Smooth muscle cell of the brain vasculature (primary cell): ENCODE results near the gene ADGRA3.
"Not testable (repeated sequence)": the region's sequence is repeated elsewhere in the genome, so short reads cannot be mapped to it uniquely, and the experiment has no call there.

Experiments
- DNase-seq: peaks from one replicate; pipeline ENCODE4 v3.0.0-alpha.2; 2012; ENCODE audit warnings: low read depth, low spot score

ADGRA3 gene

GRCh38 chr4:22482250-22483127 is 33.4 kb downstream of the ADGRA3 start:
- no peak for DNase-seq

- no peak for DNase-seq
Measured at GRCh38 chr4:22480675-22481327, 35.1 kb downstream of the ADGRA3 start.

- DNase-seq, result no peak
Measured at GRCh38 chr4:22478426-22478825, 37.4 kb downstream of the ADGRA3 start.

GRCh38 chr4:22477813-22478182 is 38.1 kb downstream of the ADGRA3 start:
- no peak for DNase-seq

GRCh38 chr4:22477136-22477812 is 38.6 kb downstream of the ADGRA3 start:
- DNase-seq, result no peak

GRCh38 chr4:22476011-22476410 is 39.9 kb downstream of the ADGRA3 start:
- DNase-seq, result no peak

- DNase-seq, result not testable (repeated sequence)
Measured at GRCh38 chr4:22475311-22475646, 40.6 kb downstream of the ADGRA3 start.

GRCh38 chr4:22474636-22475310 is 41.1 kb downstream of the ADGRA3 start:
- no peak for DNase-seq

GRCh38 chr4:22473268-22473667 is 42.6 kb downstream of the ADGRA3 start:
- no peak for DNase-seq

GRCh38 chr4:22471999-22472461 is 43.8 kb downstream of the ADGRA3 start:
- DNase-seq, result no peak

- DNase-seq, result no peak
Measured at GRCh38 chr4:22471419-22471818, 44.4 kb downstream of the ADGRA3 start.

GRCh38 chr4:22466581-22466980 is 49.3 kb downstream of the ADGRA3 start:
- DNase-seq, result no peak

GRCh38 chr4:22465996-22466395 is 49.9 kb downstream of the ADGRA3 start:
- DNase-seq, result no peak

GRCh38 chr4:22465349-22465748 is 50.5 kb downstream of the ADGRA3 start:
- no peak for DNase-seq

GRCh38 chr4:22463179-22463578 is 52.7 kb downstream of the ADGRA3 start:
- DNase-seq, result no peak

GRCh38 chr4:22462688-22463087 is 53.2 kb downstream of the ADGRA3 start:
- no peak for DNase-seq

- DNase-seq, result no peak
Measured at GRCh38 chr4:22460266-22460665, 55.6 kb downstream of the ADGRA3 start.

GRCh38 chr4:22458098-22458497 is 57.8 kb downstream of the ADGRA3 start:
- no peak for DNase-seq

GRCh38 chr4:22457348-22457747 is 58.5 kb downstream of the ADGRA3 start:
- DNase-seq, result no peak

- DNase-seq, result no peak
Measured at GRCh38 chr4:22456291-22456690, 59.6 kb downstream of the ADGRA3 start.

GRCh38 chr4:22454955-22455354 is 60.9 kb downstream of the ADGRA3 start:
- DNase-seq, result no peak
